SKM-1 treated with dmso at 0.1 percent for 144 hours (cell line): ENCODE results near the gene TLE1.
"Not testable (repeated sequence)": the region's sequence is repeated elsewhere in the genome, so short reads cannot be mapped to it uniquely, and the experiment has no call there.

ENCODE experiments used
- DNase-seq: peaks from one replicate; lab custom pipeline; 2025; ENCODE audit not compliant: unreplicated experiment; lab: John Stamatoyannopoulos, UW

TLE1 gene

GRCh38 chr9:81602887-81603680 is 86.3 kb downstream of the TLE1 start:
- no peak for DNase-seq

- no peak for DNase-seq
Measured at GRCh38 chr9:81601639-81602623, 87.4 kb downstream of the TLE1 start.

GRCh38 chr9:81600631-81601030 is 88.7 kb downstream of the TLE1 start:
- DNase-seq = no peak

- DNase-seq = peak; percentile 17
Measured at GRCh38 chr9:81599837-81600236, 89.5 kb downstream of the TLE1 start.

- DNase-seq = no peak
Measured at GRCh38 chr9:81598811-81599210, 90.5 kb downstream of the TLE1 start.

- DNase-seq = no peak
Measured at GRCh38 chr9:81598123-81598497, 91.2 kb downstream of the TLE1 start.

- no peak for DNase-seq
Measured at GRCh38 chr9:81597419-81598122, 91.8 kb downstream of the TLE1 start.

GRCh38 chr9:81596679-81597418 is 92.5 kb downstream of the TLE1 start:
- no peak for DNase-seq

- no peak for DNase-seq
Measured at GRCh38 chr9:81595887-81596543, 93.3 kb downstream of the TLE1 start.

GRCh38 chr9:81595293-81595692 is 94.1 kb downstream of the TLE1 start:
- DNase-seq = not testable (repeated sequence)

GRCh38 chr9:81594415-81594814 is 94.9 kb downstream of the TLE1 start:
- DNase-seq = no peak

GRCh38 chr9:81592887-81593266 is 96.5 kb downstream of the TLE1 start:
- DNase-seq = no peak

- DNase-seq = no peak
Measured at GRCh38 chr9:81591791-81592190, 97.6 kb downstream of the TLE1 start.

- DNase-seq = no peak
Measured at GRCh38 chr9:81590688-81591087, 98.7 kb downstream of the TLE1 start.

- DNase-seq = no peak
Measured at GRCh38 chr9:81589819-81590218, 99.5 kb downstream of the TLE1 start.

- DNase-seq = no peak
Measured at GRCh38 chr9:81589392-81589791, 100.0 kb downstream of the TLE1 start.

GRCh38 chr9:81588148-81588871 is 101.0 kb downstream of the TLE1 start:
- no peak for DNase-seq

- no peak for DNase-seq
Measured at GRCh38 chr9:81586786-81587185, 102.6 kb downstream of the TLE1 start.

- no peak for DNase-seq
Measured at GRCh38 chr9:81585191-81585763, 104.1 kb downstream of the TLE1 start.
